Uterus (tissue), 4 donors: Measurements from ENCODE around the gene SLC7A1. TPM values are rescaled to one million over a fixed set of nuclear protein-coding genes. Genes with fewer than 3 reads are reported as not detected.

ENCODE experiments used
- DNase-seq, 2 donors: peaks; one replicate each; pipeline ENCODE4 v3.0.0-alpha.2; 2019 to 2020
- H3K27ac ChIP-seq, 2 donors: fragments of 200-600 bp; sonication (generic); 1 replicate in 1 of 2; 2 replicates in 1 of 2; pipeline ENCODE4 v1.5.1; 2016 to 2018
- H3K27me3 ChIP-seq, 2 donors: fragments of 200-600 bp; sonication (generic); one replicate each; pipeline ENCODE4 v1.5.1; 2018 to 2019; ENCODE audit warnings: control low read depth in 1 of 2
- H3K36me3 ChIP-seq, 2 donors: fragments of 200-600 bp; sonication (generic); one replicate each; pipeline ENCODE4 v1.5.1; 2019; ENCODE audit warnings: control low read depth in 1 of 2
- H3K4me1 ChIP-seq, 2 donors: fragments of 200-600 bp; sonication (generic); one replicate each; pipeline ENCODE4 v1.5.1; 2018 to 2019; ENCODE audit warnings: control low read depth in 1 of 2
- H3K4me3 ChIP-seq, 2 donors: fragments of 200-600 bp; sonication (generic); 1 replicate in 1 of 2; 2 replicates in 1 of 2; pipeline ENCODE4 v1.5.1; 2018 to 2019; ENCODE audit warnings: mild to moderate bottlenecking in 1 of 2
- H3K9me3 ChIP-seq, 2 donors: fragments of 200-600 bp; sonication (generic); one replicate each; pipeline ENCODE4 v1.5.1; 2019; ENCODE audit warnings: control low read depth in 1 of 2
- POLR2A ChIP-seq, 2 donors: fragments of 450-650 bp; IDR thresholded peaks; one replicate each; pipeline ENCODE4 v1.6.1; 2016; ENCODE audit warnings: antibody characterized with exemption in 2 of 2, mild to moderate bottlenecking in 1 of 2, moderate library complexity in 1 of 2
- intact Hi-C: fragments of 100-400 bp; cut with DNase I; formaldehyde crosslinking; loops from one replicate; pipeline ENCODE4 v1.15.1; 2023; ENCODE audit warnings: low total_unique reads
- total RNA-seq, 4 donors: library from RNA; depleted of rRNA in 3 of 4; stranded (reverse); fragments of >200 nt in 3 of 4; gene quantifications; one replicate each; pipeline versions ENCODE4 v1.1.0 to v1.2.4, GENCODE V29; 2014 to 2023
- TF ChIP-seq, protein P1 (sequence below), 4 experiments: fragments of 200-600 bp in 2 of 4; fragments of 450-650 bp in 2 of 4; sonication (generic) in 2 of 4; IDR thresholded peaks; one replicate each; pipeline ENCODE4 v1.5.1; 2016 to 2019; ENCODE audit warnings: antibody characterized with exemption in 4 of 4, mild to moderate bottlenecking in 2 of 4, moderate library complexity in 1 of 4
- donor health status: DM: yes; HTN: yes; CAD: no.

SLC7A1 gene
- total RNA-seq, 4 donors from 2014 or later: 4.1 to 39.0 (median 10.8) TPM

- no peak for DNase-seq
- no peaks in the 10 kb centered on the region for H3K36me3 ChIP-seq
- intact Hi-C loops: no loop called here
Measured at GRCh38 chr13:29567411-29567810, 28.1 kb downstream of the SLC7A1 start.

DNA sequence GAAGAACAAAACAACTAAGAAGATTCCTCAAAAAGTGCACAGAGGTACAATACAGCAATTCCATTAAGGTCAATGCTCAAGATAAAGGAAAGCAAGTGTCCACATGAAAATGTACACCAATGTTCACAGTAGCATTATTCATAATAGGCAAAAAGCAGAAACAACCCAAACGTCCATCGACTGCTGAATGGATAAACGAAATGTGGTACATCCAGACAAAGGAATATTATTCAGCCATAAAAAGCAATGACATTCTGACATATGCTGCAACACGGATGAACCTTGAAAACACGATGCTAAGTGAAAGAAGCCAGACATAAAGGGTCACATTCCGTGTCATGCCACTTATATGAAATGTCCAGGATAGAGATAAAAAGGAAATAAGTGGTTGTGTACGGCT lies 29.3 kb downstream of the SLC7A1 start:
- intact Hi-C loops: no loop called here
- Histone ChIP-seq H3K4me1 (no peaks in the 10 kb centered on the region), H3K4me3 (no peak overlapping the region)

More at GRCh38 chr13:29567411-29567810, 28.1 kb downstream of the SLC7A1 start:
- no peak for TF ChIP-seq POLR2A (IDR thresholded peaks at IDR 0.05)
- TF ChIP-seq, protein P1, sequence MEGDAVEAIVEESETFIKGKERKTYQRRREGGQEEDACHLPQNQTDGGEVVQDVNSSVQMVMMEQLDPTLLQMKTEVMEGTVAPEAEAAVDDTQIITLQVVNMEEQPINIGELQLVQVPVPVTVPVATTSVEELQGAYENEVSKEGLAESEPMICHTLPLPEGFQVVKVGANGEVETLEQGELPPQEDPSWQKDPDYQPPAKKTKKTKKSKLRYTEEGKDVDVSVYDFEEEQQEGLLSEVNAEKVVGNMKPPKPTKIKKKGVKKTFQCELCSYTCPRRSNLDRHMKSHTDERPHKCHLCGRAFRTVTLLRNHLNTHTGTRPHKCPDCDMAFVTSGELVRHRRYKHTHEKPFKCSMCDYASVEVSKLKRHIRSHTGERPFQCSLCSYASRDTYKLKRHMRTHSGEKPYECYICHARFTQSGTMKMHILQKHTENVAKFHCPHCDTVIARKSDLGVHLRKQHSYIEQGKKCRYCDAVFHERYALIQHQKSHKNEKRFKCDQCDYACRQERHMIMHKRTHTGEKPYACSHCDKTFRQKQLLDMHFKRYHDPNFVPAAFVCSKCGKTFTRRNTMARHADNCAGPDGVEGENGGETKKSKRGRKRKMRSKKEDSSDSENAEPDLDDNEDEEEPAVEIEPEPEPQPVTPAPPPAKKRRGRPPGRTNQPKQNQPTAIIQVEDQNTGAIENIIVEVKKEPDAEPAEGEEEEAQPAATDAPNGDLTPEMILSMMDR (IDR thresholded peaks at IDR 0.05): no peak
- Histone ChIP-seq H3K27ac (no peak overlapping the region), H3K9me3 (no peaks in the 10 kb centered on the region), H3K27me3 (no peaks in the 10 kb centered on the region), H3K4me1 (no peaks in the 10 kb centered on the region), H3K4me3 (no peak overlapping the region)

GRCh38 chr13:29564818-29565217 lies 30.7 kb downstream of the SLC7A1 start:
- no peaks in the 10 kb centered on the region for H3K9me3 ChIP-seq
- no peak overlapping the region for H3K4me3 ChIP-seq
- H3K27ac ChIP-seq: no peak overlapping the region
- no peaks in the 10 kb centered on the region for H3K27me3 ChIP-seq
- no peaks in the 10 kb centered on the region for H3K36me3 ChIP-seq
- H3K4me1 ChIP-seq: no peaks in the 10 kb centered on the region
- intact Hi-C loops: no loop called here
- DNase-seq: no peak
- TF ChIP-seq POLR2A (IDR thresholded peaks at IDR 0.05): no peak
- TF ChIP-seq, protein P1 (IDR thresholded peaks at IDR 0.05): peak in 2 of 4 experiments; percentile 15 to 25

More for the DNA sequence above, 29.3 kb downstream of the SLC7A1 start:
- Histone ChIP-seq H3K9me3 (no peaks in the 10 kb centered on the region), H3K27ac (no peak overlapping the region), H3K27me3 (no peaks in the 10 kb centered on the region), H3K36me3 (no peaks in the 10 kb centered on the region)
- no peak for DNase-seq
- TF ChIP-seq, protein P1 (IDR thresholded peaks at IDR 0.05): no peak
- TF ChIP-seq POLR2A (IDR thresholded peaks at IDR 0.05): no peak

GRCh38 chr13:29564373-29564772 lies 31.1 kb downstream of the SLC7A1 start:
- intact Hi-C loops: no loop called here
- Histone ChIP-seq H3K4me3 (no peak overlapping the region), H3K36me3 (no peaks in the 10 kb centered on the region), H3K9me3 (no peaks in the 10 kb centered on the region), H3K27me3 (no peaks in the 10 kb centered on the region), H3K27ac (no peak overlapping the region), H3K4me1 (no peaks in the 10 kb centered on the region)
- DNase-seq: no peak
- TF ChIP-seq, protein P1 (IDR thresholded peaks at IDR 0.05): no peak
- TF ChIP-seq POLR2A (IDR thresholded peaks at IDR 0.05): no peak

DNA sequence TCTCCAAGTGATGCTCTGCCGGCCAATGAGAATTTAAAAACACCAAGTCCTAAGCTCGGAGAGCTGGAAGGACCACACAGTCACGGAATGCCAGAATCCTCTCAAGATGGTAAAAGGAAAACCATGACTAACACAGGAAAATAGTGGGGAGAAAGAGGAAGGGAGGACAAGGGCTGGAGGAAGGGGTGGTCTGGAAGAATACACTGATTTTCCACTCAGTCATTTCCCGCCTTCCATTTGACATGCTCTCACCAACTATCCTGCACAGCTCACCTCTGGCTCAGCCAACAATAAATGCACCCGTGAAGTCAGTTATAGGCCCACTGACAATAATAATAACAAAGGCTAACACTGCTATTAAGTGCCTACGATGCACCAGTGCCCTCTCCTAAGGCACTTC lies 31.5 kb downstream of the SLC7A1 start:
- intact Hi-C loops: no loop called here
- Histone ChIP-seq H3K4me1 (no peaks in the 10 kb centered on the region), H3K9me3 (no peaks in the 10 kb centered on the region), H3K4me3 (no peak overlapping the region), H3K36me3 (no peaks in the 10 kb centered on the region), H3K27me3 (no peaks in the 10 kb centered on the region), H3K27ac (no peak overlapping the region)
- no peak for DNase-seq
- TF ChIP-seq, protein P1 (IDR thresholded peaks at IDR 0.05): no peak
- TF ChIP-seq POLR2A (IDR thresholded peaks at IDR 0.05): no peak
